Lower lobe of right lung (tissue), 2 donors: ENCODE measurements around the gene TPCN1. TPM values are rescaled to one million over a fixed set of nuclear protein-coding genes. Genes with fewer than 3 reads are reported as not detected.
A peak's percentile ranks its signal among the peaks of the same experiment; 100 is the strongest.

Experiments
- ATAC-seq, 2 donors: fragments of 200-7000 bp; cut with Tn5 transposase; one replicate each; pipeline ENCODE4 v1.9.1; 2020 to 2022; ENCODE audit warnings: mild to moderate bottlenecking in 2 of 2, moderate library complexity in 2 of 2
- DNase-seq: peaks from one replicate; pipeline ENCODE4 v3.0.0-alpha.2; 2020
- H3K27ac ChIP-seq: fragments of 200-600 bp; one replicate; pipeline ENCODE4 v1.8.0; 2022
- H3K27me3 ChIP-seq: fragments of 200-600 bp; one replicate; pipeline ENCODE4 v1.8.0; 2022; ENCODE audit warnings: low read depth
- H3K36me3 ChIP-seq: fragments of 200-600 bp; one replicate; pipeline ENCODE4 v1.8.0; 2022; ENCODE audit warnings: mild to moderate bottlenecking
- H3K4me1 ChIP-seq: fragments of 200-600 bp; one replicate; pipeline ENCODE4 v1.8.0; 2022
- H3K4me3 ChIP-seq: fragments of 200-600 bp; one replicate; pipeline ENCODE4 v1.8.0; 2022; ENCODE audit warnings: mild to moderate bottlenecking
- H3K9me3 ChIP-seq: fragments of 200-600 bp; one replicate; pipeline ENCODE4 v1.8.0; 2022
- intact Hi-C: fragments of 100-400 bp; cut with DNase I; formaldehyde crosslinking; loops from one replicate; pipeline ENCODE4 v1.11.0; 2022
- total RNA-seq: library from RNA; stranded (reverse); fragmentation: NEBNext Ultra II Directional; extraction: Animal tissue kit (Norgen Biotek cat#: 25700); gene quantifications from one replicate; pipeline ENCODE4 v1.2.1, GENCODE V29; 2021
- TF ChIP-seq, protein P1 (sequence below): fragments of 200-600 bp; IDR thresholded peaks from one replicate; pipeline ENCODE4 v1.8.0; 2022; ENCODE audit warnings: antibody characterized with exemption, mild to moderate bottlenecking
- donor health status: DM: no; HTN: yes; CAD: no; lungs with severe emphysema.

Gene TPCN1
- total RNA-seq, 1 donor from 2014 or later: 68.1 TPM

DNA sequence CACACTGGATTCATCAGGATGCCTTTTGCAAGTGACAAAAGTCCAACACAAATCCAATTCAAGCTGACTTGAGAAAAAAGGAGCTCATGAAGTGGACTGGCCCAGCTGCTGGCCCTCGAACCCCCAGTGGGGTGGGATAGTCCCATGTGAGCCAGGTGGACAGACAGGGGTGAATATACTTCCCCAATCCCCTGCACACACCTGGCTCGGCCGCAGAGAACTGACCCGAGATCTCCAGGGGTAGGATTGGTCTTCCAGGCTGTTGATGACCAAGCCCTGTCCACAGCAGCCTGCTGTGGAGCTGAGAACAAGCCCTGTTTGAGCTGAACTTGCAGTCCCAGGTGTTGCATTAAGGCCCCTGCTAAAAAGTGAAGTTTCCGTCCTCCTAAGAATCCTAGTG lies 56.2 kb downstream of the TPCN1 start:
- Histone ChIP-seq H3K27me3 (no peaks in the 10 kb centered on the region), H3K9me3 (no peaks in the 10 kb centered on the region), H3K4me1 (peaks cover 8% of the 10 kb centered on the region), H3K4me3 (no peak overlapping the region), H3K36me3 (peaks cover 89% of the 10 kb centered on the region), H3K27ac (no peak overlapping the region)
- TF ChIP-seq, protein P1, sequence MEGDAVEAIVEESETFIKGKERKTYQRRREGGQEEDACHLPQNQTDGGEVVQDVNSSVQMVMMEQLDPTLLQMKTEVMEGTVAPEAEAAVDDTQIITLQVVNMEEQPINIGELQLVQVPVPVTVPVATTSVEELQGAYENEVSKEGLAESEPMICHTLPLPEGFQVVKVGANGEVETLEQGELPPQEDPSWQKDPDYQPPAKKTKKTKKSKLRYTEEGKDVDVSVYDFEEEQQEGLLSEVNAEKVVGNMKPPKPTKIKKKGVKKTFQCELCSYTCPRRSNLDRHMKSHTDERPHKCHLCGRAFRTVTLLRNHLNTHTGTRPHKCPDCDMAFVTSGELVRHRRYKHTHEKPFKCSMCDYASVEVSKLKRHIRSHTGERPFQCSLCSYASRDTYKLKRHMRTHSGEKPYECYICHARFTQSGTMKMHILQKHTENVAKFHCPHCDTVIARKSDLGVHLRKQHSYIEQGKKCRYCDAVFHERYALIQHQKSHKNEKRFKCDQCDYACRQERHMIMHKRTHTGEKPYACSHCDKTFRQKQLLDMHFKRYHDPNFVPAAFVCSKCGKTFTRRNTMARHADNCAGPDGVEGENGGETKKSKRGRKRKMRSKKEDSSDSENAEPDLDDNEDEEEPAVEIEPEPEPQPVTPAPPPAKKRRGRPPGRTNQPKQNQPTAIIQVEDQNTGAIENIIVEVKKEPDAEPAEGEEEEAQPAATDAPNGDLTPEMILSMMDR: no peak
- ATAC-seq (no peak), DNase-seq (peak; percentile 24)
- intact Hi-C loops: no loop called here

GRCh38 chr12:113278141-113278540 lies 56.9 kb downstream of the TPCN1 start:
- ATAC-seq (no peak), DNase-seq (peak; percentile 19)
- Histone ChIP-seq H3K36me3 (peaks cover 88% of the 10 kb centered on the region), H3K27me3 (no peaks in the 10 kb centered on the region), H3K9me3 (no peaks in the 10 kb centered on the region), H3K4me3 (no peak overlapping the region), H3K27ac (no peak overlapping the region), H3K4me1 (peaks cover 2% of the 10 kb centered on the region)
- TF ChIP-seq, protein P1: no peak
- intact Hi-C loops: no loop called here

DNA sequence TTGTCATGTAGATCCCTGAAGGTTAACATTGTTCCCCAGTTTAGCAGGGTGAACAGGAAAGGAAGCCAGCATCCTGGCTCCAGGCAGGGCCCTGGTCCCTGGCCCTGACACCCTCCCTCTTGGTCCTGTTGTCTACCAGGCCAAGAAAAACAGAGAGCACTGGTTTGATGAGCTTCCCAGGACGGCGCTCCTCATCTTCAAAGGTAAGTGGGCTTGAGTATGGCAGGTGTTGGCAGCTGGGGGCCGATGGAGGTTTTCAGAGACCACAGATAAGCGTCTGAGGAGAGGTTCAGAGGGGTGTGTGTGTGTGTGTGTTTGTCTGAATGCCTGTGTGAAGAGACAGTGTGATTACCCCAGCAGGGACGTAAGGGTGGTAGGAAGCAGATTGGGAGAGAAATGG lies 57.4 kb downstream of the TPCN1 start:
- ATAC-seq (no peak), DNase-seq (peak; percentile 24)
- H3K27me3 ChIP-seq: no peaks in the 10 kb centered on the region
- H3K27ac ChIP-seq: no peak overlapping the region
- no peak overlapping the region for H3K4me3 ChIP-seq
- H3K9me3 ChIP-seq: no peaks in the 10 kb centered on the region
- H3K4me1 ChIP-seq: no peaks in the 10 kb centered on the region
- H3K36me3 ChIP-seq: peaks cover 88% of the 10 kb centered on the region
- TF ChIP-seq, protein P1: no peak
- intact Hi-C loops: no loop called here

DNA sequence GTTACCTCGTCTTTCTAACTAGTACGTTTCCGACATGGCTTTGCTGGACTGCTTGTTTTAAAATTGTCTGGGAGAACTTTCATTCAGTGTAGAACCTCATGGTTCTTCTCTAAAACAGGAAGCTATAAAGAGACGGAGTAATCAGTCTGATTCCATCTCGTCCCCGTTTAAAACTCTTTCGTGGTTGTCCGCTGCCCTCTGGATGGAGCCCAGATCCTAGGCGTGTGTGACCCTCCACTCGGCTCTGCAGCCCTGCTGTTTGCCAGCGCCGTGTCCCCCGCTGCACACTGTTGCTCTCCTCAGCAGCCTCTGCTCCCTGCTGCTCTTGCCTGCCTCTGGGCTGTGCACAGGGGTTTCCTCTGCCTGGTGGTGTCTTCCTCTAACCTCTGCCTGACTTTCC lies 63.5 kb downstream of the TPCN1 start:
- Histone ChIP-seq H3K4me1 (no peaks in the 10 kb centered on the region), H3K36me3 (peaks cover 93% of the 10 kb centered on the region), H3K27ac (no peak overlapping the region), H3K4me3 (no peak overlapping the region), H3K27me3 (no peaks in the 10 kb centered on the region), H3K9me3 (no peaks in the 10 kb centered on the region)
- ATAC-seq: no peak
- intact Hi-C loops: no loop called here
- TF ChIP-seq, protein P1: no peak
- no peak for DNase-seq

DNA sequence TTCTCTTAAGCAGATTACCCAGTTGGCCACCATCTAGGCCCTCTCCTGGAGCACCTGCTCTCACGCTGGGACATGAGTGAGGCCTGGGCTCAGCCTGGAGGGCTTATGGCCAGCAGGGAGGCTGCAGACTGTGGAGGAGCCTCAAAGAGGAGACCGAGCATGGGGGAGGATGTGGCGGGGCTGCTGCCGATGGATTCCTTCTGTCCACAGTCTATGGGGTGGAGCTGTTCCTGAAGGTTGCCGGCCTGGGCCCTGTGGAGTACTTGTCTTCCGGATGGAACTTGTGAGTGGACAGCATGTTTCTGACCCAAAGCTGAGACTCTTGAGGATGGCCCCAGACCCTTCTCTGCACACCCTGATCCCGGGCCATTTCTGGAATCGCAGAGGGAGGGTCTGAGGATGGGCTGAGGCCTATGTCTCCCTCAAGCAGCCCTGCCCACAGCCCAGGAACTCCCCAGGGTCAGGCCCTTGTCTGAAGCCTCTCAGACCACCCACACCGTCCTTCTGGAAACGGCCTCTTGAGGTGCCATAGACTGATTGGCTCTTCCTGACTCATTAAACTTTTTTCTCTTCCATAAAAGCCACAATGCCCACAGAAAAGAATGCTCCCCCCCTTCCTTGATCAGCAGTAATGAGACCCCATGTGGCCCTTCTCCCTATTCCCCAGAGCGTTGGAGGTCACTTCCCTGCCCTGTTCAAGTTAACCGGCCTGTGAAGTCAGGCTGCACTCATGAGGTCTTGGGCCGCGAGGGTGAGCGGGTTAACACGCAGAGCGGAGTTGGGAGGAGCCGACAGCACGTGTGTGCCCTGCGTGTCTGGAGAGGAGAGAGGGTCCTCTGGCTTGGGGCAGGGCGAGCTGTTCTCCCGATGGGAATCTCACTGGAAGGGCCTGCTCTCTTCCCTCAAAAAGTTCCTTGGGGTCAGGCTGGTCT lies 64.7 kb downstream of the TPCN1 start:
- no peak overlapping the region for H3K27ac ChIP-seq
- TF ChIP-seq, protein P1: no peak
- no peaks in the 10 kb centered on the region for H3K9me3 ChIP-seq
- no peaks in the 10 kb centered on the region for H3K4me1 ChIP-seq
- intact Hi-C loops: no loop called here
- H3K36me3 ChIP-seq: peaks cover 93% of the 10 kb centered on the region
- H3K27me3 ChIP-seq: no peaks in the 10 kb centered on the region
- no peak overlapping the region for H3K4me3 ChIP-seq
- ATAC-seq (peak; percentile 38 to 55), DNase-seq (no peak)
